GM12878 (cell line): Measurements from ENCODE around the gene ALG11. TPM values are rescaled to one million over a fixed set of nuclear protein-coding genes. Genes with fewer than 3 reads are reported as not detected.

ENCODE experiments used
- ATAC-seq: fragments of 200-7000 bp; cut with Tn5 transposase; 3 replicates; pipeline ENCODE4 v1.9.1; 2020; ENCODE audit warnings: mild to moderate bottlenecking, moderate library complexity
- BruUV-seq: library from RNA; stranded (reverse); fragments of 400-500 nt; replicated peaks from 2 replicates; lab custom pipeline; 2021; lab: Mats Ljungman, UMichigan
- CTCF ChIA-PET: fragments of 300-600 bp; sonication (Branson Sonifier 250); formaldehyde crosslinking; extraction: SDS; loops from one replicate; lab custom pipeline; 2021; ENCODE audit warnings: inconsistent platforms; lab: Yijun Ruan, JAX
- POLR2A ChIA-PET: fragments of 350-600 bp; formaldehyde crosslinking; extraction: SDS; loops from one replicate; lab custom pipeline; 2021; ENCODE audit warnings: inconsistent platforms; lab: Charles Lee
- RAD21 ChIA-PET: fragments of 300-600 bp; sonication (Branson Sonifier 250); formaldehyde crosslinking; loops from one replicate; lab custom pipeline; 2023; ENCODE audit warnings: antibody characterized with exemption; ENCODE audit not compliant: unreplicated experiment; lab: Charles Lee
- SMC1A ChIA-PET: fragments of 300-600 bp; sonication (Branson Sonifier 250); formaldehyde crosslinking; loops from one replicate; lab custom pipeline; 2023; ENCODE audit not compliant: unreplicated experiment, uncharacterized antibody; lab: Charles Lee
- DNase-seq: peaks from one replicate; pipeline ENCODE4 v3.0.0-alpha.2; 2011; ENCODE audit warnings: low read depth, low spot score
- FAIRE-seq: peaks from 3 replicates; lab custom pipeline; 2011; peaks lifted over from hg19 to GRCh38; lab: Jason Lieb, UNC
- H2AFZ ChIP-seq: 2 replicates; pipeline ENCODE4 v1.6.0; 2011; ENCODE audit warnings: low read depth, low read length, control low read depth; ENCODE audit not compliant: control insufficient read depth
- H3K27ac ChIP-seq: 2 replicates; pipeline ENCODE4 v1.5.1; 2011; ENCODE audit warnings: control low read depth; ENCODE audit not compliant: control insufficient read depth, insufficient read depth
- H3K27me3 ChIP-seq, 2 experiments: replicated peaks in 1 of 2; 2 replicates each; pipeline versions ENCODE4 v1.6.0 to v1.6.1; 2011; ENCODE audit warnings: low read length in 1 of 2; ENCODE audit not compliant: control insufficient read depth in 2 of 2, insufficient read depth in 2 of 2
- H3K36me3 ChIP-seq, 2 experiments: 2 replicates each; pipeline ENCODE4 v1.5.1; 2011; ENCODE audit warnings: low read length in 1 of 2; ENCODE audit not compliant: control insufficient read depth in 2 of 2, insufficient read depth in 2 of 2
- H3K4me1 ChIP-seq: 2 replicates; pipeline ENCODE4 v1.6.1; 2011; ENCODE audit warnings: mild to moderate bottlenecking, low read length, moderate library complexity, mixed read lengths; ENCODE audit not compliant: control insufficient read depth, insufficient read depth
- H3K4me2 ChIP-seq: 2 replicates; pipeline ENCODE4 v1.6.0; 2011; ENCODE audit warnings: control low read depth; ENCODE audit not compliant: control insufficient read depth, insufficient read depth
- H3K4me3 ChIP-seq: fragments of 200-600 bp; sonication (generic); 2 replicates; pipeline ENCODE4 v1.5.1; 2016
- H3K79me2 ChIP-seq: 2 replicates; pipeline ENCODE4 v1.6.0; 2011; ENCODE audit warnings: low read length; ENCODE audit not compliant: control insufficient read depth, insufficient read depth
- H3K9ac ChIP-seq: 2 replicates; pipeline ENCODE4 v1.8.0; 2011; ENCODE audit warnings: low read length, control low read depth, mixed read lengths; ENCODE audit not compliant: control insufficient read depth, insufficient read depth
- H3K9me3 ChIP-seq: replicated peaks from 3 replicates; pipeline ENCODE4 v1.5.1; 2011; ENCODE audit warnings: mild to moderate bottlenecking, low read length; ENCODE audit not compliant: control insufficient read depth, insufficient read depth
- H4K20me1 ChIP-seq: 2 replicates; pipeline ENCODE4 v1.6.0; 2011; ENCODE audit not compliant: control insufficient read depth, insufficient read depth
- BCL11A ChIP-seq: IDR thresholded peaks from 2 replicates; pipeline ENCODE4 v1.6.1; 2011; ENCODE audit warnings: low read depth, low read length
- CEBPB ChIP-seq, 2 experiments: fragments of 150-350 bp in 1 of 2; IDR thresholded peaks; 2 replicates each; pipeline ENCODE4 v1.6.1; 2012 to 2014; ENCODE audit warnings: low read depth in 2 of 2, low read length in 2 of 2, borderline replicate concordance in 1 of 2, inconsistent platforms in 1 of 2
- MYC ChIP-seq: IDR thresholded peaks from 2 replicates; pipeline ENCODE4 v1.6.1; 2011; ENCODE audit warnings: mild to moderate bottlenecking, low read length, moderate library complexity, inconsistent platforms; ENCODE audit not compliant: insufficient read depth, insufficient replicate concordance, insufficient read length, severe bottlenecking
- YY1 ChIP-seq: IDR thresholded peaks from 2 replicates; pipeline ENCODE4 v1.6.1; 2011; ENCODE audit warnings: low read depth, mild to moderate bottlenecking, low read length
- ZNF217 ChIP-seq: fragments of 450-650 bp; IDR thresholded peaks from 2 replicates; pipeline ENCODE4 v1.6.1; 2017; ENCODE audit warnings: antibody characterized with exemption, mild to moderate bottlenecking
- ZNF274 ChIP-seq: IDR thresholded peaks from one replicate; pipeline ENCODE4 v1.8.0; 2011; ENCODE audit not compliant: insufficient read length, insufficient read depth
- WGBS: methylation state at CpG from one replicate; pipeline ENCODE4 v1.1.6; 2016; ENCODE audit warnings: low lambda C conversion rate; ENCODE audit not compliant: insufficient replicate concordance, insufficient coverage; ENCODE audit errors: missing lambda C conversion rate; 5-methylcytosine and 5-hydroxymethylcytosine counted together
- in situ Hi-C: fragments of 300-500 bp; cut with MboI; formaldehyde crosslinking; loops from 9 replicates; pipeline ENCODE4 v1.14.3; 2018; ENCODE audit warnings: mixed read lengths
- intact Hi-C: fragments of 100-400 bp; cut with micrococcal nuclease; formaldehyde crosslinking; loops from one replicate; pipeline ENCODE4 v1.14.2; 2022; ENCODE audit not compliant: unreplicated experiment
- polyA plus RNA-seq, 11 experiments: library from polyadenylated mRNA; depleted of rRNA in 4 of 11; unstranded in 6 of 11; stranded (reverse) in 5 of 11; fragments of >200 nt; fragmentation: Nextera tagmentation in 4 of 11; fragmentation: Illumina TruSeq in 1 of 11; extraction: Ambion mirVana in 4 of 11; extraction: Trizol in 1 of 11; gene quantifications; 1 replicate in 1 of 11; 2 replicates in 10 of 11; pipeline versions ENCODE4 v1.2.1 to v1.2.3, GENCODE V29; 2011 to 2016; ENCODE audit warnings: inconsistent platforms in 2 of 11, missing spikeins in 2 of 11, low read depth in 1 of 11
- total RNA-seq, 4 experiments: library from RNA; depleted of rRNA in 3 of 4; stranded (reverse); fragments of >200 nt in 3 of 4; fragmentation: Illumina TruSeq in 1 of 4; extraction: Trizol in 1 of 4; gene quantifications; 2 replicates each; pipeline versions ENCODE4 v1.2.1 to v1.2.3, GENCODE V29; 2013 to 2021
- TF ChIP-seq, protein P1 (sequence below): fragments of 450-650 bp; formaldehyde crosslinking; IDR thresholded peaks from 2 replicates; pipeline ENCODE4 v1.5.0; 2022; ENCODE audit warnings: mild to moderate bottlenecking, missing genetic modification characterization
- TF ChIP-seq, protein P2 (sequence below): fragments of 450-650 bp; IDR thresholded peaks from 2 replicates; pipeline ENCODE4 v1.6.1; 2016; ENCODE audit warnings: mild to moderate bottlenecking
- TF ChIP-seq, protein P3 (sequence below): fragments of 450-650 bp; formaldehyde crosslinking; IDR thresholded peaks from 2 replicates; pipeline ENCODE4 v1.4.0; 2022; ENCODE audit warnings: mild to moderate bottlenecking, moderate library complexity
- TF ChIP-seq, protein P4 (sequence below): IDR thresholded peaks from 2 replicates; pipeline ENCODE4 v1.6.1; 2011; ENCODE audit warnings: borderline replicate concordance, low read depth, mild to moderate bottlenecking, moderate library complexity, low read length; ENCODE audit not compliant: insufficient read depth, poor library complexity, severe bottlenecking

Gene ALG11
- total and polyA plus RNA-seq, 10 of the 15 experiments (the other 5 are each of a cell fraction or from before 2014, with no cell fraction given): 8.4 to 27.7 (median 15.6) TPM

DNA sequence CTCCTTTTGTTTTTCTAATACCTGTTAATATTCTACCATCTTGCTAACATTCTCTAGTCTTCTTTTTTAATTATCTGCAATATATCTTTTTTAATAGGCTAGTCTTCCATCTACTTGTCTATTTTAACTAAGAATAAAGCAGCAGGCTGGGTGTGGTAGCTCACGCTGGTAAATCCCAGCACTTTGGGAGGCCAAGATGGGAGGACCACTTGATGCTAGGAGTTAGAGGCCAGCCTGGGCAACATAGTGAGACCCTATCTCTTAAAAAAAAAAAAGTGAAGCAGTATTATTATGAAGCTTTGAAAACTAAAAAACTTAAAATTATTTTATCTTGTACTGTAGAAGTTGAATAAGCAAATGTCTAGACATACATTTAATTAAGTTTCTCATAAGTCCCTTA lies 15.6 kb downstream of the ALG11 start (continued):
- TF ChIP-seq, protein P1, sequence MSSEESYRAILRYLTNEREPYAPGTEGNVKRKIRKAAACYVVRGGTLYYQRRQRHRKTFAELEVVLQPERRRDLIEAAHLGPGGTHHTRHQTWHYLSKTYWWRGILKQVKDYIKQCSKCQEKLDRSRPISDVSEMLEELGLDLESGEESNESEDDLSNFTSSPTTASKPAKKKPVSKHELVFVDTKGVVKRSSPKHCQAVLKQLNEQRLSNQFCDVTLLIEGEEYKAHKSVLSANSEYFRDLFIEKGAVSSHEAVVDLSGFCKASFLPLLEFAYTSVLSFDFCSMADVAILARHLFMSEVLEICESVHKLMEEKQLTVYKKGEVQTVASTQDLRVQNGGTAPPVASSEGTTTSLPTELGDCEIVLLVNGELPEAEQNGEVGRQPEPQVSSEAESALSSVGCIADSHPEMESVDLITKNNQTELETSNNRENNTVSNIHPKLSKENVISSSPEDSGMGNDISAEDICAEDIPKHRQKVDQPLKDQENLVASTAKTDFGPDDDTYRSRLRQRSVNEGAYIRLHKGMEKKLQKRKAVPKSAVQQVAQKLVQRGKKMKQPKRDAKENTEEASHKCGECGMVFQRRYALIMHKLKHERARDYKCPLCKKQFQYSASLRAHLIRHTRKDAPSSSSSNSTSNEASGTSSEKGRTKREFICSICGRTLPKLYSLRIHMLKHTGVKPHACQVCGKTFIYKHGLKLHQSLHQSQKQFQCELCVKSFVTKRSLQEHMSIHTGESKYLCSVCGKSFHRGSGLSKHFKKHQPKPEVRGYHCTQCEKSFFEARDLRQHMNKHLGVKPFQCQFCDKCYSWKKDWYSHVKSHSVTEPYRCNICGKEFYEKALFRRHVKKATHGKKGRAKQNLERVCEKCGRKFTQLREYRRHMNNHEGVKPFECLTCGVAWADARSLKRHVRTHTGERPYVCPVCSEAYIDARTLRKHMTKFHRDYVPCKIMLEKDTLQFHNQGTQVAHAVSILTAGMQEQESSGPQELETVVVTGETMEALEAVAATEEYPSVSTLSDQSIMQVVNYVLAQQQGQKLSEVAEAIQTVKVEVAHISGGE (CRISPR knock-in tag): no peak
- TF ChIP-seq BCL11A: no peak

DNA sequence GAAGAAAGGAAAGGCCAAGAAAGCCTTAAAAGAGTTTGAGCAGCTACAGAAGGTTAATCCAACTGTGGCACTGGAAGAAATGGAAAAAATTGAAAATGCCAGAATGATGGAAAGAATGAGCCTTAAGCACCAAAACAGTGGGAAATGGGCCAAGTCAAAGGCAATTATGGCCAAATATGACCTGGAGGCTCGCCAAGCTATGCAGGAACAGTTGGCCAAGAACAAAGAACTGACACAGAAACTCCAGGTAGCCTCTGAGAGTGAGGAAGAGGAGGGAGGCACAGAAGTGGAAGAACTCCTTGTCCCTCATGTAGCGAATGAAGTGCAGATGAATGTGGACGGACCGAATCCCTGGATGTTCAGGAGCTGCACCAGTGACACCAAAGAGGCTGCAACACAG lies 17.4 kb downstream of the ALG11 start:
- no peak overlapping the region for H3K27ac ChIP-seq
- peaks cover 0 to 1% of the 10 kb centered on the region in 2 experiments; a peak in 3 of 4 replicates for H3K36me3 ChIP-seq
- FAIRE-seq: no peak
- H3K4me2 ChIP-seq: no peak overlapping the region
- no peaks in the 10 kb centered on the region for H4K20me1 ChIP-seq
- intact Hi-C loops: no loop called here
- no peaks in the 10 kb centered on the region for H3K9me3 ChIP-seq
- WGBS: 100% methylated on average over 4 of the region's 4 CpGs
- no peaks in the 10 kb centered on the region for H3K4me1 ChIP-seq
- ChIA-PET POLR2A (no interaction called here), RAD21 (no interaction called here), SMC1A (interaction anchor here (1.5 kb wide), 1 partner anchor 9 kb away, joined by 3 read pairs; no protein-coding TSS in a partner anchor), CTCF (no interaction called here)
- H3K4me3 ChIP-seq: no peak overlapping the region
- BruUV-seq: TSS peak; percentile 13
- no peaks in the 10 kb centered on the region for H3K79me2 ChIP-seq
- no peak overlapping the region for H2AFZ ChIP-seq
- in situ Hi-C loops: no loop called here
- no peak overlapping the region for H3K9ac ChIP-seq
- no peak for DNase-seq
- no peaks in the 10 kb centered on the region for H3K27me3 ChIP-seq
- ATAC-seq: no peak
- TF ChIP-seq, protein P2, sequence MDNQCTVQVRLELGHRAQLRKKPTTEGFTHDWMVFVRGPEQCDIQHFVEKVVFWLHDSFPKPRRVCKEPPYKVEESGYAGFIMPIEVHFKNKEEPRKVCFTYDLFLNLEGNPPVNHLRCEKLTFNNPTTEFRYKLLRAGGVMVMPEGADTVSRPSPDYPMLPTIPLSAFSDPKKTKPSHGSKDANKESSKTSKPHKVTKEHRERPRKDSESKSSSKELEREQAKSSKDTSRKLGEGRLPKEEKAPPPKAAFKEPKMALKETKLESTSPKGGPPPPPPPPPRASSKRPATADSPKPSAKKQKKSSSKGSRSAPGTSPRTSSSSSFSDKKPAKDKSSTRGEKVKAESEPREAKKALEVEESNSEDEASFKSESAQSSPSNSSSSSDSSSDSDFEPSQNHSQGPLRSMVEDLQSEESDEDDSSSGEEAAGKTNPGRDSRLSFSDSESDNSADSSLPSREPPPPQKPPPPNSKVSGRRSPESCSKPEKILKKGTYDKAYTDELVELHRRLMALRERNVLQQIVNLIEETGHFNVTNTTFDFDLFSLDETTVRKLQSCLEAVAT: no peak
- TF ChIP-seq MYC (no peak), ZNF217 (no peak), ZNF274 (no peak), YY1 (no peak), CEBPB (IDR thresholded peaks at IDR 0.05; ENCODE audit: borderline replicate concordance in 1 of 2, low read depth in 2 of 2, low read length in 2 of 2) (no peak)
- TF ChIP-seq, protein P3, sequence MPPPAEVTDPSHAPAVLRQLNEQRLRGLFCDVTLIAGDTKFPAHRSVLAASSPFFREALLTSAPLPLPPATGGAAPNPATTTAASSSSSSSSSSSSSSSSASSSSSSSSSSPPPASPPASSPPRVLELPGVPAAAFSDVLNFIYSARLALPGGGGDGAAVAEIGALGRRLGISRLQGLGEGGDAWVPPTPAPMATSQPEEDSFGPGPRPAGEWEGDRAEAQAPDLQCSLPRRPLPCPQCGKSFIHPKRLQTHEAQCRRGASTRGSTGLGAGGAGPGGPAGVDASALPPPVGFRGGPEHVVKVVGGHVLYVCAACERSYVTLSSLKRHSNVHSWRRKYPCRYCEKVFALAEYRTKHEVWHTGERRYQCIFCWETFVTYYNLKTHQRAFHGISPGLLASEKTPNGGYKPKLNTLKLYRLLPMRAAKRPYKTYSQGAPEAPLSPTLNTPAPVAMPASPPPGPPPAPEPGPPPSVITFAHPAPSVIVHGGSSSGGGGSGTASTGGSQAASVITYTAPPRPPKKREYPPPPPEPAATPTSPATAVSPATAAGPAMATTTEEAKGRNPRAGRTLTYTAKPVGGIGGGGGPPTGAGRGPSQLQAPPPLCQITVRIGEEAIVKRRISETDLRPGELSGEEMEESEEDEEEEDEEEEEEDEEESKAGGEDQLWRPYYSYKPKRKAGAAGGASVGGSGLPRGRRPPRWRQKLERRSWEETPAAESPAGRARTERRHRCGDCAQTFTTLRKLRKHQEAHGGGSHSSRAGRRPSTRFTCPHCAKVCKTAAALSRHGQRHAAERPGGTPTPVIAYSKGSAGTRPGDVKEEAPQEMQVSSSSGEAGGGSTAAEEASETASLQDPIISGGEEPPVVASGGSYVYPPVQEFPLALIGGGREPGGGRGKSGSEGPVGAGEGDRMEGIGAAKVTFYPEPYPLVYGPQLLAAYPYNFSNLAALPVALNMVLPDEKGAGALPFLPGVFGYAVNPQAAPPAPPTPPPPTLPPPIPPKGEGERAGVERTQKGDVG: no peak
- TF ChIP-seq, protein P4, sequence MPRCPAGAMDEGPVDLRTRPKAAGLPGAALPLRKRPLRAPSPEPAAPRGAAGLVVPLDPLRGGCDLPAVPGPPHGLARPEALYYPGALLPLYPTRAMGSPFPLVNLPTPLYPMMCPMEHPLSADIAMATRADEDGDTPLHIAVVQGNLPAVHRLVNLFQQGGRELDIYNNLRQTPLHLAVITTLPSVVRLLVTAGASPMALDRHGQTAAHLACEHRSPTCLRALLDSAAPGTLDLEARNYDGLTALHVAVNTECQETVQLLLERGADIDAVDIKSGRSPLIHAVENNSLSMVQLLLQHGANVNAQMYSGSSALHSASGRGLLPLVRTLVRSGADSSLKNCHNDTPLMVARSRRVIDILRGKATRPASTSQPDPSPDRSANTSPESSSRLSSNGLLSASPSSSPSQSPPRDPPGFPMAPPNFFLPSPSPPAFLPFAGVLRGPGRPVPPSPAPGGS: no peak
